ENCODE results near the gene MBNL2. TPM values are rescaled to one million over a fixed set of nuclear protein-coding genes. Genes with fewer than 3 reads are reported as not detected.

MBNL2 gene
- total and polyA plus RNA-seq, 2 of the 4 experiments (the other 2 are of a cell fraction): 26.9 to 103 TPM

- no peak overlapping the region for H2AK9ac ChIP-seq (replicated peaks; ENCODE audit: low read depth, low read length, poor library complexity)
- H3K9me1 ChIP-seq (ENCODE audit: insufficient read depth, low read length): no peaks in the 10 kb centered on the region
- H4K20me1 ChIP-seq (ENCODE audit: insufficient read depth, low read length): no peaks in the 10 kb centered on the region
- no peak overlapping the region for H4K91ac ChIP-seq (ENCODE audit: insufficient read depth, low read depth, low read length)
- ChIA-PET CTCF (no interaction called here), POLR2A (ENCODE audit: unreplicated experiment) (no interaction called here)
- no peak overlapping the region for H2BK120ac ChIP-seq (ENCODE audit: low read depth, low read length)
- no peak overlapping the region for H4K5ac ChIP-seq (ENCODE audit: low read depth, low read length)
- H3K23ac ChIP-seq (ENCODE audit: low read depth, low read length): no peak overlapping the region
- H3K36me3 ChIP-seq (ENCODE audit: control insufficient read depth, insufficient read depth, low read length): no peaks in the 10 kb centered on the region
- H4K8ac ChIP-seq (ENCODE audit: low read depth in 2 of 2, low read length in 2 of 2): no peak overlapping the region
- BruUV-seq (replicated peaks): no TSS peak
- no peak overlapping the region for H3K27ac ChIP-seq (ENCODE audit: insufficient read depth, low read length)
- WGBS, 2 experiments (ENCODE audit: extremely low coverage in 2 of 2, insufficient read length in 1 of 2): no CpG with 5 or more reads among the region's 2 CpGs
- H3K4me2 ChIP-seq (ENCODE audit: low read depth, low read length): no peak overlapping the region
- H3K9ac ChIP-seq (ENCODE audit: low read depth, low read length): no peak overlapping the region
- H2BK20ac ChIP-seq (ENCODE audit: low read depth, low read length): no peak overlapping the region
- in situ Hi-C loops (cut with MboI; ENCODE audit: low sequenced_read_pairs) (no loop called here), intact Hi-C loops (cut with micrococcal nuclease) (no loop called here), dilution Hi-C loops (cut with HindIII; ENCODE audit: low sequenced_read_pairs, unreplicated experiment) (no loop called here)
- no peak overlapping the region for H2AFZ ChIP-seq (replicated peaks; ENCODE audit: low read length, poor library complexity)
- H3K4me3 ChIP-seq (ENCODE audit: insufficient read depth, low read depth, low read length): no peak overlapping the region
- H2AK5ac ChIP-seq (ENCODE audit: low read depth, low read length): no peak overlapping the region
- H3K9me3 ChIP-seq (ENCODE audit: control insufficient read depth, insufficient read depth, low read length): no peaks in the 10 kb centered on the region
- H3K14ac ChIP-seq (replicated peaks; ENCODE audit: low read depth, low read length): no peak overlapping the region
- TF ChIP-seq MXI1 (IDR thresholded peaks at IDR 0.05; ENCODE audit: borderline replicate concordance, low read depth, low read length): no peak
- no peak for TF ChIP-seq NFE2L2 (IDR thresholded peaks at IDR 0.05; ENCODE audit: low read depth, low read length)
- TF ChIP-seq, protein P1, sequence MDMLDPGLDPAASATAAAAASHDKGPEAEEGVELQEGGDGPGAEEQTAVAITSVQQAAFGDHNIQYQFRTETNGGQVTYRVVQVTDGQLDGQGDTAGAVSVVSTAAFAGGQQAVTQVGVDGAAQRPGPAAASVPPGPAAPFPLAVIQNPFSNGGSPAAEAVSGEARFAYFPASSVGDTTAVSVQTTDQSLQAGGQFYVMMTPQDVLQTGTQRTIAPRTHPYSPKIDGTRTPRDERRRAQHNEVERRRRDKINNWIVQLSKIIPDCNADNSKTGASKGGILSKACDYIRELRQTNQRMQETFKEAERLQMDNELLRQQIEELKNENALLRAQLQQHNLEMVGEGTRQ (IDR thresholded peaks at IDR 0.05; ENCODE audit: low read depth, low read length): no peak
- TF ChIP-seq RFX5 (IDR thresholded peaks at IDR 0.05; ENCODE audit: low read depth, low read length): no peak
- TF ChIP-seq BHLHE40 (IDR thresholded peaks at IDR 0.05; ENCODE audit: low read depth, low read length): no peak
- TF ChIP-seq FOS (IDR thresholded peaks at IDR 0.05; ENCODE audit: low read depth, low read length): no peak
- TF ChIP-seq RCOR1 (IDR thresholded peaks at IDR 0.05; ENCODE audit: insufficient replicate concordance, low read length): no peak
- TF ChIP-seq MAFK (IDR thresholded peaks at IDR 0.05; ENCODE audit: low read depth, low read length): no peak
- TF ChIP-seq POLR2A (IDR thresholded peaks at IDR 0.05; ENCODE audit: low read depth, low read length): no peak
- TF ChIP-seq CEBPB (IDR thresholded peaks at IDR 0.05; ENCODE audit: low read depth, low read length): no peak
- TF ChIP-seq MAZ (IDR thresholded peaks at IDR 0.05; ENCODE audit: borderline replicate concordance, low read depth, low read length): no peak
- no peak overlapping the region for H3K18ac ChIP-seq (ENCODE audit: low read depth, low read length)
- peaks cover 2% of the 10 kb centered on the region for H3K4me1 ChIP-seq (ENCODE audit: control insufficient read depth, insufficient read depth, low read length)
- peaks cover 2% of the 10 kb centered on the region; the same call in 1 of the 2 replicates for H3K27me3 ChIP-seq (ENCODE audit: control insufficient read depth, insufficient read depth, low read length)
- H2BK15ac ChIP-seq (ENCODE audit: low read depth, low read length): no peak overlapping the region
- H3K56ac ChIP-seq (ENCODE audit: extremely low read depth, insufficient read depth, low read length): no peak overlapping the region
- DNase-seq (no peak), ATAC-seq (ENCODE audit: low read depth) (no peak)
- H3K79me1 ChIP-seq (ENCODE audit: low read depth in 1 of 2, low read length in 2 of 2): no peaks in the 10 kb centered on the region
- H3K4ac ChIP-seq (ENCODE audit: low read depth, low read length): no peak overlapping the region
- no peak overlapping the region for H2BK5ac ChIP-seq (ENCODE audit: low read depth, low read length, poor library complexity, severe bottlenecking)
Observed at GRCh38 chr13:97408938-97409337, 186.8 kb downstream of the MBNL2 start.

Measured in IMR-90 (cell line).